Type B pancreatic cell (in vitro differentiated cells): ENCODE data around the gene ZBTB12. TPM values are rescaled to one million over a fixed set of nuclear protein-coding genes. Genes with fewer than 3 reads are reported as not detected.
A peak's percentile ranks its signal among the peaks of the same experiment; 100 is the strongest.

ENCODE experiments used
- DNase-seq: peaks from one replicate; pipeline ENCODE4 v3.0.0; 2021; ENCODE audit warnings: mixed read lengths; ENCODE audit not compliant: unreplicated experiment; ENCODE audit errors: extremely low spot score
- H3K27ac Mint-ChIP-seq: 2 replicates; pipeline ENCODE4 v1.8.0; 2021; ENCODE audit warnings: mild to moderate bottlenecking, mixed read lengths
- H3K27me3 Mint-ChIP-seq: 2 replicates; pipeline ENCODE4 v1.8.0; 2021; ENCODE audit warnings: mixed read lengths
- H3K36me3 Mint-ChIP-seq: 2 replicates; pipeline ENCODE4 v1.8.0; 2021; ENCODE audit warnings: mixed read lengths
- H3K4me1 Mint-ChIP-seq: one replicate; pipeline ENCODE4 v1.8.0; 2021; ENCODE audit warnings: mixed read lengths; ENCODE audit not compliant: unreplicated experiment
- H3K4me3 Mint-ChIP-seq: 2 replicates; pipeline ENCODE4 v1.8.0; 2021; ENCODE audit warnings: mild to moderate bottlenecking, mixed read lengths
- H3K9me3 Mint-ChIP-seq: 2 replicates; pipeline ENCODE4 v1.8.0; 2021; ENCODE audit warnings: mixed read lengths
- CTCF ChIP-seq: fragments of 200-600 bp; sonication (generic); conservative IDR thresholded peaks from 2 replicates; pipeline ENCODE4 v1.5.0; 2021; ENCODE audit warnings: antibody characterized with exemption, mild to moderate bottlenecking
- long read RNA-seq: library from polyadenylated mRNA; unstranded; transcript quantifications from one replicate; pipeline ENCODE4 v2.0.0, GENCODE V29; 2020
- total RNA-seq: library from RNA; stranded (reverse); gene quantifications from 2 replicates; pipeline ENCODE4 v1.2.1, GENCODE V29; 2021; ENCODE audit warnings: low replicate concordance

ZBTB12 gene
- 8.2 and 37.7 TPM in 2 replicates for total RNA-seq
- long read RNA-seq = 0 reads

- H3K27ac Mint-ChIP-seq = peak within 1 kb of the TSS; percentile 80
- H3K4me3 Mint-ChIP-seq = peak within 1 kb of the TSS; percentile 89
- DNase-seq = peak; percentile 97
- H3K27me3 Mint-ChIP-seq = no peaks in the 10 kb centered on the region
- no peak for TF ChIP-seq CTCF
- H3K4me1 Mint-ChIP-seq = peaks cover 23% of the 10 kb centered on the region
- H3K36me3 Mint-ChIP-seq = no peaks in the 10 kb centered on the region
- no peaks in the 10 kb centered on the region for H3K9me3 Mint-ChIP-seq
Measured at GRCh38 chr6:31901953-31902643, at the start of gene ZBTB12. TSS of gene ZBTB12 (minus strand) at chr6:31902086. CDS start at chr6:31901305, 781 bp downstream.

GRCh38 chr6:31949926-31950548 is 48.2 kb upstream of the ZBTB12 start:
- Mint-ChIP-seq H3K4me3 (no peak overlapping the region), H3K27ac (peak overlapping the region; percentile 32), H3K9me3 (no peaks in the 10 kb centered on the region), H3K27me3 (peaks cover 13% of the 10 kb centered on the region), H3K36me3 (peaks cover 14% of the 10 kb centered on the region), H3K4me1 (peaks cover 5% of the 10 kb centered on the region)
- DNase-seq = no peak
- TF ChIP-seq CTCF = no peak

GRCh38 chr6:31948753-31949413 is 47.0 kb upstream of the ZBTB12 start:
- H3K4me1 Mint-ChIP-seq = peaks cover 5% of the 10 kb centered on the region
- H3K27ac Mint-ChIP-seq = peak overlapping the region; percentile 32
- H3K9me3 Mint-ChIP-seq = no peaks in the 10 kb centered on the region
- no peak for DNase-seq
- H3K27me3 Mint-ChIP-seq = peaks cover 18% of the 10 kb centered on the region
- TF ChIP-seq CTCF = no peak
- H3K36me3 Mint-ChIP-seq = peaks cover 9% of the 10 kb centered on the region
- H3K4me3 Mint-ChIP-seq = no peak overlapping the region

GRCh38 chr6:31948306-31948705 is 46.4 kb upstream of the ZBTB12 start:
- H3K4me3 Mint-ChIP-seq = no peak overlapping the region
- TF ChIP-seq CTCF = no peak
- no peak overlapping the region for H3K27ac Mint-ChIP-seq
- H3K9me3 Mint-ChIP-seq = no peaks in the 10 kb centered on the region
- no peak for DNase-seq
- H3K36me3 Mint-ChIP-seq = peaks cover 6% of the 10 kb centered on the region
- H3K4me1 Mint-ChIP-seq = peaks cover 5% of the 10 kb centered on the region
- peaks cover 18% of the 10 kb centered on the region for H3K27me3 Mint-ChIP-seq

GRCh38 chr6:31947864-31948263 is 46.0 kb upstream of the ZBTB12 start:
- H3K9me3 Mint-ChIP-seq = no peaks in the 10 kb centered on the region
- no peak for TF ChIP-seq CTCF
- H3K27ac Mint-ChIP-seq = peak overlapping the region; percentile 14
- H3K27me3 Mint-ChIP-seq = peaks cover 18% of the 10 kb centered on the region
- peaks cover 5% of the 10 kb centered on the region for H3K4me1 Mint-ChIP-seq
- no peak overlapping the region for H3K4me3 Mint-ChIP-seq
- DNase-seq = no peak
- H3K36me3 Mint-ChIP-seq = peaks cover 4% of the 10 kb centered on the region
